A549 (cell line): ENCODE data around the gene CHAD.

Experiments used
- CBX2 ChIP-seq: fragments of 200-600 bp; sonication (generic); IDR thresholded peaks from 2 replicates; pipeline ENCODE4 v1.6.1; 2016; ENCODE audit warnings: low read depth, mild to moderate bottlenecking, borderline replicate concordance
- CHD4 ChIP-seq: fragments of 200-600 bp; sonication (generic); IDR thresholded peaks from 2 replicates; pipeline ENCODE4 v1.6.1; 2016; ENCODE audit warnings: antibody characterized with exemption, mild to moderate bottlenecking, borderline replicate concordance
- CTCF ChIP-seq: fragments of >200 bp; sonication (Bioruptor Twin); formaldehyde crosslinking; IDR thresholded peaks from 3 replicates; pipeline ENCODE4 v1.5.1; 2016
- GATA3 ChIP-seq: IDR thresholded peaks from 2 replicates; pipeline ENCODE4 v1.6.1; 2012; ENCODE audit warnings: borderline replicate concordance
- HMGXB4 ChIP-seq: fragments of 250-450 bp; sonication (Bioruptor Pico); IDR thresholded peaks from 2 replicates; pipeline ENCODE4 v1.5.0; 2021; ENCODE audit warnings: mild to moderate bottlenecking, moderate library complexity, borderline replicate concordance
- KDM1A ChIP-seq: fragments of 200-600 bp; sonication (generic); IDR thresholded peaks from 2 replicates; pipeline ENCODE4 v1.6.1; 2016; ENCODE audit warnings: low read depth, mild to moderate bottlenecking
- NFE2L2 ChIP-seq: fragments of 150-350 bp; conservative IDR thresholded peaks from 2 replicates; pipeline ENCODE4 v1.6.1; 2014; ENCODE audit warnings: low read length
- PHF8 ChIP-seq: fragments of 200-600 bp; sonication (generic); IDR thresholded peaks from 2 replicates; pipeline ENCODE4 v1.6.1; 2016; ENCODE audit warnings: low read depth, mild to moderate bottlenecking, antibody characterized with exemption, moderate library complexity, borderline replicate concordance
- POLR2A ChIP-seq: IDR thresholded peaks from 2 replicates; pipeline ENCODE4 v1.6.1; 2012; ENCODE audit warnings: mild to moderate bottlenecking, low read length
- RCOR1 ChIP-seq: fragments of 150-350 bp; IDR thresholded peaks from 2 replicates; pipeline ENCODE4 v1.6.1; 2014; ENCODE audit warnings: antibody characterized with exemption, low read length, low read depth
- TF ChIP-seq, protein P1 (sequence below): fragments of 200-600 bp; sonication (generic); IDR thresholded peaks from 2 replicates; pipeline ENCODE4 v1.6.1; 2016; ENCODE audit warnings: antibody characterized with exemption, mild to moderate bottlenecking, moderate library complexity

GRCh38 chr17:50421308-50422051 lies 47.2 kb downstream of the CHAD start:
- TF ChIP-seq, protein P1, sequence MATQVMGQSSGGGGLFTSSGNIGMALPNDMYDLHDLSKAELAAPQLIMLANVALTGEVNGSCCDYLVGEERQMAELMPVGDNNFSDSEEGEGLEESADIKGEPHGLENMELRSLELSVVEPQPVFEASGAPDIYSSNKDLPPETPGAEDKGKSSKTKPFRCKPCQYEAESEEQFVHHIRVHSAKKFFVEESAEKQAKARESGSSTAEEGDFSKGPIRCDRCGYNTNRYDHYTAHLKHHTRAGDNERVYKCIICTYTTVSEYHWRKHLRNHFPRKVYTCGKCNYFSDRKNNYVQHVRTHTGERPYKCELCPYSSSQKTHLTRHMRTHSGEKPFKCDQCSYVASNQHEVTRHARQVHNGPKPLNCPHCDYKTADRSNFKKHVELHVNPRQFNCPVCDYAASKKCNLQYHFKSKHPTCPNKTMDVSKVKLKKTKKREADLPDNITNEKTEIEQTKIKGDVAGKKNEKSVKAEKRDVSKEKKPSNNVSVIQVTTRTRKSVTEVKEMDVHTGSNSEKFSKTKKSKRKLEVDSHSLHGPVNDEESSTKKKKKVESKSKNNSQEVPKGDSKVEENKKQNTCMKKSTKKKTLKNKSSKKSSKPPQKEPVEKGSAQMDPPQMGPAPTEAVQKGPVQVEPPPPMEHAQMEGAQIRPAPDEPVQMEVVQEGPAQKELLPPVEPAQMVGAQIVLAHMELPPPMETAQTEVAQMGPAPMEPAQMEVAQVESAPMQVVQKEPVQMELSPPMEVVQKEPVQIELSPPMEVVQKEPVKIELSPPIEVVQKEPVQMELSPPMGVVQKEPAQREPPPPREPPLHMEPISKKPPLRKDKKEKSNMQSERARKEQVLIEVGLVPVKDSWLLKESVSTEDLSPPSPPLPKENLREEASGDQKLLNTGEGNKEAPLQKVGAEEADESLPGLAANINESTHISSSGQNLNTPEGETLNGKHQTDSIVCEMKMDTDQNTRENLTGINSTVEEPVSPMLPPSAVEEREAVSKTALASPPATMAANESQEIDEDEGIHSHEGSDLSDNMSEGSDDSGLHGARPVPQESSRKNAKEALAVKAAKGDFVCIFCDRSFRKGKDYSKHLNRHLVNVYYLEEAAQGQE: no peak
- TF ChIP-seq PHF8: no peak
- TF ChIP-seq POLR2A: no peak
- no peak for TF ChIP-seq RCOR1
- TF ChIP-seq CTCF: no peak
- no peak for TF ChIP-seq KDM1A
- no peak for TF ChIP-seq HMGXB4
- no peak for TF ChIP-seq GATA3
- TF ChIP-seq CBX2: no peak
- no peak for TF ChIP-seq NFE2L2
- TF ChIP-seq CHD4: no peak
